Measurements from ENCODE around the gene TMEM242.
"Not testable (repeated sequence)": the region's sequence is repeated elsewhere in the genome, so short reads cannot be mapped to it uniquely, and the experiment has no call there.

TMEM242 gene

GRCh38 chr6:157339432-157339831 lies 16.1 kb upstream of the TMEM242 start:
- Histone ChIP-seq H3K27ac (ENCODE audit: low read depth in 2 of 2, low read length in 2 of 2) (no peak overlapping the region), H3K4me3 (ENCODE audit: low read length in 2 of 2) (no peak overlapping the region), H3K9ac (ENCODE audit: low read depth in 1 of 2, low read length in 2 of 2) (no peak overlapping the region), H3K27me3 (ENCODE audit: control insufficient read depth in 2 of 2, insufficient read depth in 2 of 2, low read length in 2 of 2) (peaks cover 0 to 4% of the 10 kb centered on the region in 2 donors), H3K36me3 (ENCODE audit: control insufficient read depth in 2 of 2, insufficient read depth in 2 of 2, low read length in 2 of 2) (no peaks in the 10 kb centered on the region), H3K4me1 (ENCODE audit: control insufficient read depth in 2 of 2, insufficient read depth in 2 of 2, low read length in 2 of 2) (no peaks in the 10 kb centered on the region), H3K9me3 (ENCODE audit: control insufficient read depth in 2 of 2, low read length in 2 of 2) (no peaks in the 10 kb centered on the region)

DNA sequence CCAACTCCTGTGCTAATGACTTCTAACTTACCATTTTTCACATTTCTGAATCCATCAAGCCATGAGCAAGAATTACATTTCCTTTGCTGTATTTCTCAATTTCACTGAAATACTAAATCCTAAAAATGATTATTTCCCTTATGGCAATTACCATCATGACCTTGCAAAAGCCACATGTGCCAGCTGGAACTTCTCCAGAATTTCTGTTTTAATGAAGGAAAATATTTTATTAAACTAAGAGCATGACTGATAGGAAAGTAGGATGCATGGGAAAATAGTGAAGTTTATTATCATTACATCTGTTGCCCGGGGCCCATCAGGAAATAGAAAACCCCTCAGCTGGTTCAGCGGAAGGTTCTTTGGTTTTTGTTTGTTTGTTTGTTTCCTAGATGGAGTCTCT lies 14.4 kb upstream of the TMEM242 start:
- Histone ChIP-seq H3K9ac (ENCODE audit: low read depth in 1 of 2, low read length in 2 of 2) (no peak overlapping the region), H3K36me3 (ENCODE audit: control insufficient read depth in 2 of 2, insufficient read depth in 2 of 2, low read length in 2 of 2) (no peaks in the 10 kb centered on the region), H3K4me1 (ENCODE audit: control insufficient read depth in 2 of 2, insufficient read depth in 2 of 2, low read length in 2 of 2) (no peaks in the 10 kb centered on the region)

DNA sequence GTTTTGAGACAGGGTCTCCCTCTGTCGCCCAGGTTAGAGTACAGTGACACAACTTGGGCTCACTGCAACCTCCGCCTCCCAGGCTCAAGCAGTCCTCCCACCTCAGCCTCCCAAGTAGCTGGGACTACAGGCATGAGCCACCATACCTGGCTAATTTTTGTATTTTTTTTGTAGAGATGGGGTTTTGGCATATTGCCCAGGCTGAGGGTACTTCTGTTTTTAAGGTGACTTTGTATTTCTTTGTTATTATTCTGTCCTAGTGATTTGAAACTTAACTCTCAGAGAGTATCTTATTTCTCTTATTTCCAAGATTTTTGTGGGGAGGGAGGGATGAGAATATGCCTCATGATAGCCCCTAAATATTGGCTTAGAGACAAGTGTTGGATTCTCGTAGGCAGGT lies 14.0 kb upstream of the TMEM242 start:
- not testable (repeated sequence) for H3K9me3 ChIP-seq (ENCODE audit: control insufficient read depth in 2 of 2, low read length in 2 of 2); H3K27me3 ChIP-seq (ENCODE audit: control insufficient read depth in 2 of 2, insufficient read depth in 2 of 2, low read length in 2 of 2); H3K4me3 ChIP-seq (ENCODE audit: low read length in 2 of 2); H3K4me1 ChIP-seq (ENCODE audit: control insufficient read depth in 2 of 2, insufficient read depth in 2 of 2, low read length in 2 of 2); H3K27ac ChIP-seq (ENCODE audit: low read depth in 2 of 2, low read length in 2 of 2); H3K9ac ChIP-seq (ENCODE audit: low read depth in 1 of 2, low read length in 2 of 2); H3K36me3 ChIP-seq (ENCODE audit: control insufficient read depth in 2 of 2, insufficient read depth in 2 of 2, low read length in 2 of 2)

More for the DNA sequence above, 14.4 kb upstream of the TMEM242 start:
- H3K4me3 ChIP-seq (ENCODE audit: low read length in 2 of 2), result no peak overlapping the region
- H3K27me3 ChIP-seq (ENCODE audit: control insufficient read depth in 2 of 2, insufficient read depth in 2 of 2, low read length in 2 of 2), result peaks cover 0 to 5% of the 10 kb centered on the region in 2 donors
- no peaks in the 10 kb centered on the region for H3K9me3 ChIP-seq (ENCODE audit: control insufficient read depth in 2 of 2, low read length in 2 of 2)
- no peak overlapping the region for H3K27ac ChIP-seq (ENCODE audit: low read depth in 2 of 2, low read length in 2 of 2)

DNA sequence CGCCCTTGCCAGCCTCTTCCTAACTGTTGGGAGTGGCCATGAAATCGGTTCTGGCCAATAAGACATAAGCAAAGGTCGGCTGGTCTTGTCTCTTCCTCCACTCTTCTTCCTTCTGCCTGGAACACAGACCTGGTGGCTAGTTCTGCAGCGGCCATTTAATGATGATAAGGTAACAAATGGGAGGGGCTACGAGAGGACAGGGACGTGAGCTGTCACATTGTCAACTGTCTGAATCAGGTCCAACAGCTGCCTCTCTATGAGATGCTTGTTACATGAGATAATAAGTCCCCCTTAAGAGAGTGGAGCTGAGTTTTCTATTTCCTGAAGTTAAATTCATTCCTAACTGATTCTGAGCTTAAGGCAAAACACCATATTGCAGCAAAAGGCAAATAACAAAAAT lies 12.5 kb upstream of the TMEM242 start:
- Histone ChIP-seq H3K27ac (ENCODE audit: low read depth in 2 of 2, low read length in 2 of 2) (no peak overlapping the region), H3K36me3 (ENCODE audit: control insufficient read depth in 2 of 2, insufficient read depth in 2 of 2, low read length in 2 of 2) (no peaks in the 10 kb centered on the region), H3K9me3 (ENCODE audit: control insufficient read depth in 2 of 2, low read length in 2 of 2) (no peaks in the 10 kb centered on the region), H3K9ac (ENCODE audit: low read depth in 1 of 2, low read length in 2 of 2) (no peak overlapping the region), H3K4me1 (ENCODE audit: control insufficient read depth in 2 of 2, insufficient read depth in 2 of 2, low read length in 2 of 2) (no peaks in the 10 kb centered on the region), H3K4me3 (ENCODE audit: low read length in 2 of 2) (no peak overlapping the region), H3K27me3 (ENCODE audit: control insufficient read depth in 2 of 2, insufficient read depth in 2 of 2, low read length in 2 of 2) (peaks cover 4 to 6% of the 10 kb centered on the region in 2 donors)

GRCh38 chr6:157333956-157334355 lies 10.6 kb upstream of the TMEM242 start:
- H3K9me3 ChIP-seq (ENCODE audit: control insufficient read depth in 2 of 2, low read length in 2 of 2), result no peaks in the 10 kb centered on the region
- H3K4me3 ChIP-seq (ENCODE audit: low read length in 2 of 2), result no peak overlapping the region
- H3K27me3 ChIP-seq (ENCODE audit: control insufficient read depth in 2 of 2, insufficient read depth in 2 of 2, low read length in 2 of 2), result peaks cover 4 to 6% of the 10 kb centered on the region in 2 donors
- no peak overlapping the region for H3K27ac ChIP-seq (ENCODE audit: low read depth in 2 of 2, low read length in 2 of 2)
- H3K9ac ChIP-seq (ENCODE audit: low read depth in 1 of 2, low read length in 2 of 2), result no peak overlapping the region
- H3K36me3 ChIP-seq (ENCODE audit: control insufficient read depth in 2 of 2, insufficient read depth in 2 of 2, low read length in 2 of 2), result no peaks in the 10 kb centered on the region
- no peaks in the 10 kb centered on the region for H3K4me1 ChIP-seq (ENCODE audit: control insufficient read depth in 2 of 2, insufficient read depth in 2 of 2, low read length in 2 of 2)

GRCh38 chr6:157333537-157333936 lies 10.2 kb upstream of the TMEM242 start:
- H3K9me3 ChIP-seq (ENCODE audit: control insufficient read depth in 2 of 2, low read length in 2 of 2), result no peaks in the 10 kb centered on the region

GRCh38 chr6:157332813-157333212 lies 9.5 kb upstream of the TMEM242 start:
- Histone ChIP-seq H3K9me3 (ENCODE audit: control insufficient read depth in 2 of 2, low read length in 2 of 2) (no peaks in the 10 kb centered on the region), H3K4me3 (ENCODE audit: low read length in 2 of 2) (no peak overlapping the region), H3K36me3 (ENCODE audit: control insufficient read depth in 2 of 2, insufficient read depth in 2 of 2, low read length in 2 of 2) (no peaks in the 10 kb centered on the region), H3K4me1 (ENCODE audit: control insufficient read depth in 2 of 2, insufficient read depth in 2 of 2, low read length in 2 of 2) (no peaks in the 10 kb centered on the region), H3K9ac (ENCODE audit: low read depth in 1 of 2, low read length in 2 of 2) (no peak overlapping the region), H3K27ac (ENCODE audit: low read depth in 2 of 2, low read length in 2 of 2) (no peak overlapping the region), H3K27me3 (ENCODE audit: control insufficient read depth in 2 of 2, insufficient read depth in 2 of 2, low read length in 2 of 2) (peaks cover 2 to 6% of the 10 kb centered on the region in 2 donors)

More at GRCh38 chr6:157333537-157333936, 10.2 kb upstream of the TMEM242 start:
- H3K27ac ChIP-seq (ENCODE audit: low read depth in 2 of 2, low read length in 2 of 2), result no peak overlapping the region
- H3K4me3 ChIP-seq (ENCODE audit: low read length in 2 of 2), result no peak overlapping the region
- peaks cover 4% of the 10 kb centered on the region in 2 donors for H3K27me3 ChIP-seq (ENCODE audit: control insufficient read depth in 2 of 2, insufficient read depth in 2 of 2, low read length in 2 of 2)
- no peaks in the 10 kb centered on the region for H3K36me3 ChIP-seq (ENCODE audit: control insufficient read depth in 2 of 2, insufficient read depth in 2 of 2, low read length in 2 of 2)
- no peaks in the 10 kb centered on the region for H3K4me1 ChIP-seq (ENCODE audit: control insufficient read depth in 2 of 2, insufficient read depth in 2 of 2, low read length in 2 of 2)
- H3K9ac ChIP-seq (ENCODE audit: low read depth in 1 of 2, low read length in 2 of 2), result no peak overlapping the region

DNA sequence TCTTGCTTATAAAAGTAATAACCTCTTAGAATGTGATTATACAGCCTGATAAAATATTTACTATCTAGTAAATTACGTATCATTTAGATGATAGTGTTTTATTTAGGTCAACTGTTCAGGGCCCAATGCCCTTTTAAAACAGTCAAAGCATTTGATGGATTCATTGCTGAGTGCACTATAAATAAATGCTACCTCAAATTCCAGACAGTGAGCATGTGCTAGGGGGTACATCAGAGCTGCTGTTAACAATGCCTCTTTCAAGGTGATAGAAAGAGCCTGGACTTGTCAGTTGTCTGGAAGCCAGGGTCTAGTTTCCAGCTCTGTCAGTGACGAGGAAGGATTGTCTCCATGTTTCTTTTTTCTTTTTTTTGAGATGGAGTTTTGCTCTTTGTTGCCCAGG lies 7.5 kb upstream of the TMEM242 start:
- H3K9me3 ChIP-seq (ENCODE audit: control insufficient read depth in 2 of 2, low read length in 2 of 2), result no peaks in the 10 kb centered on the region
- H3K9ac ChIP-seq (ENCODE audit: low read depth in 1 of 2, low read length in 2 of 2), result no peak overlapping the region
- peaks cover 5 to 10% of the 10 kb centered on the region in 2 donors for H3K27me3 ChIP-seq (ENCODE audit: control insufficient read depth in 2 of 2, insufficient read depth in 2 of 2, low read length in 2 of 2)
- H3K27ac ChIP-seq (ENCODE audit: low read depth in 2 of 2, low read length in 2 of 2), result no peak overlapping the region
- no peaks in the 10 kb centered on the region for H3K4me1 ChIP-seq (ENCODE audit: control insufficient read depth in 2 of 2, insufficient read depth in 2 of 2, low read length in 2 of 2)
- H3K4me3 ChIP-seq (ENCODE audit: low read length in 2 of 2), result no peak overlapping the region
- H3K36me3 ChIP-seq (ENCODE audit: control insufficient read depth in 2 of 2, insufficient read depth in 2 of 2, low read length in 2 of 2), result no peaks in the 10 kb centered on the region

GRCh38 chr6:157329829-157330228 lies 6.5 kb upstream of the TMEM242 start:
- H3K4me1 ChIP-seq (ENCODE audit: control insufficient read depth in 2 of 2, insufficient read depth in 2 of 2, low read length in 2 of 2), result no peaks in the 10 kb centered on the region
- H3K36me3 ChIP-seq (ENCODE audit: control insufficient read depth in 2 of 2, insufficient read depth in 2 of 2, low read length in 2 of 2), result no peaks in the 10 kb centered on the region
- no peaks in the 10 kb centered on the region for H3K9me3 ChIP-seq (ENCODE audit: control insufficient read depth in 2 of 2, low read length in 2 of 2)
- H3K27ac ChIP-seq (ENCODE audit: low read depth in 2 of 2, low read length in 2 of 2), result no peak overlapping the region
- H3K4me3 ChIP-seq (ENCODE audit: low read length in 2 of 2), result no peak overlapping the region
- H3K27me3 ChIP-seq (ENCODE audit: control insufficient read depth in 2 of 2, insufficient read depth in 2 of 2, low read length in 2 of 2), result peaks cover 5 to 10% of the 10 kb centered on the region in 2 donors
- H3K9ac ChIP-seq (ENCODE audit: low read depth in 1 of 2, low read length in 2 of 2), result no peak overlapping the region

GRCh38 chr6:157328108-157328692 lies 4.9 kb upstream of the TMEM242 start:
- Histone ChIP-seq H3K9ac (ENCODE audit: low read depth in 1 of 2, low read length in 2 of 2) (no peak overlapping the region), H3K9me3 (ENCODE audit: control insufficient read depth in 2 of 2, low read length in 2 of 2) (no peaks in the 10 kb centered on the region), H3K4me3 (ENCODE audit: low read length in 2 of 2) (no peak overlapping the region), H3K27me3 (ENCODE audit: control insufficient read depth in 2 of 2, insufficient read depth in 2 of 2, low read length in 2 of 2) (peaks cover 5 to 10% of the 10 kb centered on the region in 2 donors), H3K27ac (ENCODE audit: low read depth in 2 of 2, low read length in 2 of 2) (no peak overlapping the region), H3K36me3 (ENCODE audit: control insufficient read depth in 2 of 2, insufficient read depth in 2 of 2, low read length in 2 of 2) (no peaks in the 10 kb centered on the region), H3K4me1 (ENCODE audit: control insufficient read depth in 2 of 2, insufficient read depth in 2 of 2, low read length in 2 of 2) (peaks cover 4% of the 10 kb centered on the region in 2 donors)

- Histone ChIP-seq H3K9me3 (ENCODE audit: control insufficient read depth in 2 of 2, low read length in 2 of 2) (no peaks in the 10 kb centered on the region), H3K27ac (ENCODE audit: low read depth in 2 of 2, low read length in 2 of 2) (no peak overlapping the region), H3K4me3 (ENCODE audit: low read length in 2 of 2) (no peak overlapping the region), H3K36me3 (ENCODE audit: control insufficient read depth in 2 of 2, insufficient read depth in 2 of 2, low read length in 2 of 2) (no peaks in the 10 kb centered on the region), H3K4me1 (ENCODE audit: control insufficient read depth in 2 of 2, insufficient read depth in 2 of 2, low read length in 2 of 2) (peaks cover 6 to 9% of the 10 kb centered on the region in 2 donors), H3K27me3 (ENCODE audit: control insufficient read depth in 2 of 2, insufficient read depth in 2 of 2, low read length in 2 of 2) (peaks cover 2 to 6% of the 10 kb centered on the region in 2 donors), H3K9ac (ENCODE audit: low read depth in 1 of 2, low read length in 2 of 2) (no peak overlapping the region)
Measured at GRCh38 chr6:157326979-157327378, 3.7 kb upstream of the TMEM242 start.
